GM10847 (cell line): ENCODE results near the gene MAGI1.

Source experiments
- POLR2A ChIP-seq: IDR thresholded peaks from 2 replicates; pipeline ENCODE4 v1.6.1; 2011; ENCODE audit not compliant: insufficient read length; ENCODE audit errors: extremely low read depth

The MAGI1 gene

GRCh38 chr3:65484964-65485363 is 553.8 kb downstream of the MAGI1 start:
- TF ChIP-seq POLR2A, result no peak

GRCh38 chr3:65483480-65483879 is 555.2 kb downstream of the MAGI1 start:
- TF ChIP-seq POLR2A, result no peak

- TF ChIP-seq POLR2A, result no peak
These were observed 555.7 kb downstream of the MAGI1 start for GRCh38 chr3:65483011-65483410.

- no peak for TF ChIP-seq POLR2A
These were observed 557.6 kb downstream of the MAGI1 start for GRCh38 chr3:65481085-65481484.

GRCh38 chr3:65479990-65480389 is 558.7 kb downstream of the MAGI1 start:
- TF ChIP-seq POLR2A, result no peak

- TF ChIP-seq POLR2A, result no peak
These were observed 559.9 kb downstream of the MAGI1 start for GRCh38 chr3:65478551-65479500.

- TF ChIP-seq POLR2A, result no peak
These were observed 565.0 kb downstream of the MAGI1 start for GRCh38 chr3:65473736-65474135.

- TF ChIP-seq POLR2A, result no peak
These were observed 566.2 kb downstream of the MAGI1 start for GRCh38 chr3:65472501-65472900.

GRCh38 chr3:65466300-65466988 is 572.3 kb downstream of the MAGI1 start:
- TF ChIP-seq POLR2A, result no peak

- no peak for TF ChIP-seq POLR2A
These were observed 588.8 kb downstream of the MAGI1 start for GRCh38 chr3:65449841-65450428.

- TF ChIP-seq POLR2A, result no peak
These were observed 590.6 kb downstream of the MAGI1 start for GRCh38 chr3:65448120-65448519.

- no peak for TF ChIP-seq POLR2A
These were observed 593.0 kb downstream of the MAGI1 start for GRCh38 chr3:65445573-65446169.

- no peak for TF ChIP-seq POLR2A
These were observed 594.3 kb downstream of the MAGI1 start for GRCh38 chr3:65444447-65444815.

- TF ChIP-seq POLR2A, result no peak
These were observed 594.8 kb downstream of the MAGI1 start for GRCh38 chr3:65443739-65444446.
